ENCODE measurements around the gene WFS1. TPM values are rescaled to one million over a fixed set of nuclear protein-coding genes. Genes with fewer than 3 reads are reported as not detected.

Gene WFS1
- total and polyA plus RNA-seq, 2 of the 4 experiments (the other 2 are of a cell fraction): 9.7 to 42.4 TPM

GRCh38 chr4:6322761-6323566, 53.3 kb downstream of the WFS1 start:
- Histone ChIP-seq H3K18ac (ENCODE audit: low read depth, low read length) (no peak overlapping the region), H2BK5ac (ENCODE audit: low read depth, low read length, poor library complexity, severe bottlenecking) (no peak overlapping the region), H3K23ac (ENCODE audit: low read depth, low read length) (no peak overlapping the region), H3K56ac (ENCODE audit: extremely low read depth, insufficient read depth, low read length) (no peak overlapping the region), H2AK9ac (replicated peaks; ENCODE audit: low read depth, low read length, poor library complexity) (no peak overlapping the region), H3K4me2 (ENCODE audit: low read depth, low read length) (no peak overlapping the region), H3K9me3 (ENCODE audit: control insufficient read depth, insufficient read depth, low read length) (peaks cover 3% of the 10 kb centered on the region), H4K91ac (ENCODE audit: insufficient read depth, low read depth, low read length) (no peak overlapping the region), H3K9ac (ENCODE audit: low read depth, low read length) (no peak overlapping the region), H2AK5ac (ENCODE audit: low read depth, low read length) (no peak overlapping the region), H3K4ac (ENCODE audit: low read depth, low read length) (no peak overlapping the region), H2BK15ac (ENCODE audit: low read depth, low read length) (no peak overlapping the region), H3K36me3 (ENCODE audit: control insufficient read depth, insufficient read depth, low read length) (no peaks in the 10 kb centered on the region), H3K27me3 (ENCODE audit: control insufficient read depth, insufficient read depth, low read length) (peaks cover 20% of the 10 kb centered on the region), H3K79me1 (ENCODE audit: low read depth in 1 of 2, low read length in 2 of 2) (no peaks in the 10 kb centered on the region), H3K27ac (ENCODE audit: insufficient read depth, low read length) (no peak overlapping the region), H3K4me1 (ENCODE audit: control insufficient read depth, insufficient read depth, low read length) (no peaks in the 10 kb centered on the region), H4K20me1 (ENCODE audit: insufficient read depth, low read length) (no peaks in the 10 kb centered on the region), H2AFZ (replicated peaks; ENCODE audit: low read length, poor library complexity) (no peak overlapping the region), H4K5ac (ENCODE audit: low read depth, low read length) (no peak overlapping the region), H2BK20ac (ENCODE audit: low read depth, low read length) (no peak overlapping the region), H3K14ac (replicated peaks; ENCODE audit: low read depth, low read length) (no peak overlapping the region), H2BK120ac (ENCODE audit: low read depth, low read length) (no peak overlapping the region), H3K9me1 (ENCODE audit: insufficient read depth, low read length) (no peaks in the 10 kb centered on the region), H4K8ac (ENCODE audit: low read depth in 2 of 2, low read length in 2 of 2) (no peak overlapping the region), H3K4me3 (ENCODE audit: insufficient read depth, low read depth, low read length) (no peak overlapping the region)
- WGBS, 2 experiments (ENCODE audit: extremely low coverage in 2 of 2, insufficient read length in 1 of 2): 60% methylated on average over 1 of the region's 33 CpGs; no CpG with 5 or more reads in 1 of the 2 experiments
- dilution Hi-C loops (cut with HindIII; ENCODE audit: low sequenced_read_pairs, unreplicated experiment): no loop called here
- no TSS peak for BruUV-seq (replicated peaks)
- in situ Hi-C loops (cut with MboI; ENCODE audit: low sequenced_read_pairs): loop anchor here (10.0 kb wide), 1 partner anchor 328 kb away; no protein-coding TSS in a partner anchor
- intact Hi-C loops (cut with micrococcal nuclease): no loop called here
- ATAC-seq (ENCODE audit: low read depth) (no peak), DNase-seq (no peak)
- no peak for TF ChIP-seq USF2 (IDR thresholded peaks at IDR 0.05; ENCODE audit: low read depth, low read length)
- no peak for TF ChIP-seq CEBPB (IDR thresholded peaks at IDR 0.05; ENCODE audit: low read depth, low read length)
- TF ChIP-seq POLR2A (IDR thresholded peaks at IDR 0.05; ENCODE audit: low read depth, low read length): no peak
- no peak for TF ChIP-seq MAFK (IDR thresholded peaks at IDR 0.05; ENCODE audit: low read depth, low read length)
- no peak for TF ChIP-seq CTCF (conservative IDR thresholded peaks at IDR 0.05; ENCODE audit: low read depth, low read length)
- TF ChIP-seq RCOR1 (IDR thresholded peaks at IDR 0.05; ENCODE audit: insufficient replicate concordance, low read length): no peak
- no peak for TF ChIP-seq MAZ (IDR thresholded peaks at IDR 0.05; ENCODE audit: borderline replicate concordance, low read depth, low read length)
- no peak for TF ChIP-seq CHD1 (IDR thresholded peaks at IDR 0.05; ENCODE audit: low read depth, low read length)
- no peak for TF ChIP-seq RAD21 (IDR thresholded peaks at IDR 0.05; ENCODE audit: low read length)
- TF ChIP-seq BHLHE40 (IDR thresholded peaks at IDR 0.05; ENCODE audit: low read depth, low read length): no peak
- no peak for TF ChIP-seq SMC3 (IDR thresholded peaks at IDR 0.05; ENCODE audit: low read depth, low read length)
- CTCF ChIA-PET: interaction anchor here (0.9 to 3.1 kb wide), 3 partner anchors 8 to 72 kb away, joined by 3 to 20 read pairs (median 9); no protein-coding TSS in a partner anchor
- POLR2A ChIA-PET (ENCODE audit: unreplicated experiment): no interaction called here

All from IMR-90 (cell line).